GM12878 (cell line): ENCODE measurements around the gene PPP1R37. TPM values are rescaled to one million over a fixed set of nuclear protein-coding genes. Genes with fewer than 3 reads are reported as not detected.

ENCODE experiments used
- ATAC-seq: fragments of 200-7000 bp; cut with Tn5 transposase; 3 replicates; pipeline ENCODE4 v1.9.1; 2020; ENCODE audit warnings: mild to moderate bottlenecking, moderate library complexity
- BruUV-seq: library from RNA; stranded (reverse); fragments of 400-500 nt; replicated peaks from 2 replicates; lab custom pipeline; 2021; lab: Mats Ljungman, UMichigan
- CTCF ChIA-PET: fragments of 300-600 bp; sonication (Branson Sonifier 250); formaldehyde crosslinking; extraction: SDS; loops from one replicate; lab custom pipeline; 2021; ENCODE audit warnings: inconsistent platforms; lab: Yijun Ruan, JAX
- POLR2A ChIA-PET: fragments of 350-600 bp; formaldehyde crosslinking; extraction: SDS; loops from one replicate; lab custom pipeline; 2021; ENCODE audit warnings: inconsistent platforms; lab: Charles Lee
- RAD21 ChIA-PET: fragments of 300-600 bp; sonication (Branson Sonifier 250); formaldehyde crosslinking; loops from one replicate; lab custom pipeline; 2023; ENCODE audit warnings: antibody characterized with exemption; ENCODE audit not compliant: unreplicated experiment; lab: Charles Lee
- SMC1A ChIA-PET: fragments of 300-600 bp; sonication (Branson Sonifier 250); formaldehyde crosslinking; loops from one replicate; lab custom pipeline; 2023; ENCODE audit not compliant: unreplicated experiment, uncharacterized antibody; lab: Charles Lee
- DNase-seq: peaks from one replicate; pipeline ENCODE4 v3.0.0-alpha.2; 2011; ENCODE audit warnings: low read depth, low spot score
- FAIRE-seq: peaks from 3 replicates; lab custom pipeline; 2011; peaks lifted over from hg19 to GRCh38; lab: Jason Lieb, UNC
- H2AFZ ChIP-seq: 2 replicates; pipeline ENCODE4 v1.6.0; 2011; ENCODE audit warnings: low read depth, low read length, control low read depth; ENCODE audit not compliant: control insufficient read depth
- H3K27ac ChIP-seq: 2 replicates; pipeline ENCODE4 v1.5.1; 2011; ENCODE audit warnings: control low read depth; ENCODE audit not compliant: control insufficient read depth, insufficient read depth
- H3K27me3 ChIP-seq, 2 experiments: replicated peaks in 1 of 2; 2 replicates each; pipeline versions ENCODE4 v1.6.0 to v1.6.1; 2011; ENCODE audit warnings: low read length in 1 of 2; ENCODE audit not compliant: control insufficient read depth in 2 of 2, insufficient read depth in 2 of 2
- H3K36me3 ChIP-seq, 2 experiments: 2 replicates each; pipeline ENCODE4 v1.5.1; 2011; ENCODE audit warnings: low read length in 1 of 2; ENCODE audit not compliant: control insufficient read depth in 2 of 2, insufficient read depth in 2 of 2
- H3K4me1 ChIP-seq: 2 replicates; pipeline ENCODE4 v1.6.1; 2011; ENCODE audit warnings: mild to moderate bottlenecking, low read length, moderate library complexity, mixed read lengths; ENCODE audit not compliant: control insufficient read depth, insufficient read depth
- H3K4me2 ChIP-seq: 2 replicates; pipeline ENCODE4 v1.6.0; 2011; ENCODE audit warnings: control low read depth; ENCODE audit not compliant: control insufficient read depth, insufficient read depth
- H3K4me3 ChIP-seq: fragments of 200-600 bp; sonication (generic); 2 replicates; pipeline ENCODE4 v1.5.1; 2016
- H3K79me2 ChIP-seq: 2 replicates; pipeline ENCODE4 v1.6.0; 2011; ENCODE audit warnings: low read length; ENCODE audit not compliant: control insufficient read depth, insufficient read depth
- H3K9ac ChIP-seq: 2 replicates; pipeline ENCODE4 v1.8.0; 2011; ENCODE audit warnings: low read length, control low read depth, mixed read lengths; ENCODE audit not compliant: control insufficient read depth, insufficient read depth
- H3K9me3 ChIP-seq: replicated peaks from 3 replicates; pipeline ENCODE4 v1.5.1; 2011; ENCODE audit warnings: mild to moderate bottlenecking, low read length; ENCODE audit not compliant: control insufficient read depth, insufficient read depth
- H4K20me1 ChIP-seq: 2 replicates; pipeline ENCODE4 v1.6.0; 2011; ENCODE audit not compliant: control insufficient read depth, insufficient read depth
- JUNB ChIP-seq: IDR thresholded peaks from 2 replicates; pipeline ENCODE4 v1.6.1; 2016; ENCODE audit warnings: antibody characterized with exemption, mild to moderate bottlenecking
- POLR2AphosphoS5 ChIP-seq: IDR thresholded peaks from 2 replicates; pipeline ENCODE4 v1.6.1; 2011; ENCODE audit warnings: mild to moderate bottlenecking, low read length, inconsistent platforms
- SKIL ChIP-seq: fragments of 450-650 bp; IDR thresholded peaks from 2 replicates; pipeline ENCODE4 v1.6.1; 2017; ENCODE audit warnings: mild to moderate bottlenecking, low read depth, inconsistent platforms; ENCODE audit not compliant: poor library complexity, severe bottlenecking
- SPI1 ChIP-seq: IDR thresholded peaks from 2 replicates; pipeline ENCODE4 v1.6.1; 2011; ENCODE audit warnings: low read depth, mild to moderate bottlenecking, low read length, moderate library complexity, borderline replicate concordance; ENCODE audit not compliant: insufficient read depth
- WGBS: methylation state at CpG from one replicate; pipeline ENCODE4 v1.1.6; 2016; ENCODE audit warnings: low lambda C conversion rate; ENCODE audit not compliant: insufficient replicate concordance, insufficient coverage; ENCODE audit errors: missing lambda C conversion rate; 5-methylcytosine and 5-hydroxymethylcytosine counted together
- in situ Hi-C: fragments of 300-500 bp; cut with MboI; formaldehyde crosslinking; loops from 9 replicates; pipeline ENCODE4 v1.14.3; 2018; ENCODE audit warnings: mixed read lengths
- intact Hi-C: fragments of 100-400 bp; cut with micrococcal nuclease; formaldehyde crosslinking; loops from one replicate; pipeline ENCODE4 v1.14.2; 2022; ENCODE audit not compliant: unreplicated experiment
- polyA plus RNA-seq, 11 experiments: library from polyadenylated mRNA; depleted of rRNA in 4 of 11; unstranded in 6 of 11; stranded (reverse) in 5 of 11; fragments of >200 nt; fragmentation: Nextera tagmentation in 4 of 11; fragmentation: Illumina TruSeq in 1 of 11; extraction: Ambion mirVana in 4 of 11; extraction: Trizol in 1 of 11; gene quantifications; 1 replicate in 1 of 11; 2 replicates in 10 of 11; pipeline versions ENCODE4 v1.2.1 to v1.2.3, GENCODE V29; 2011 to 2016; ENCODE audit warnings: inconsistent platforms in 2 of 11, missing spikeins in 2 of 11, low read depth in 1 of 11
- total RNA-seq, 4 experiments: library from RNA; depleted of rRNA in 3 of 4; stranded (reverse); fragments of >200 nt in 3 of 4; fragmentation: Illumina TruSeq in 1 of 4; extraction: Trizol in 1 of 4; gene quantifications; 2 replicates each; pipeline versions ENCODE4 v1.2.1 to v1.2.3, GENCODE V29; 2013 to 2021

Gene PPP1R37
- total and polyA plus RNA-seq, 10 of the 15 experiments (the other 5 are each of a cell fraction or from before 2014, with no cell fraction given): 0.09 to 21.3 (median 5.1) TPM; not detected in 1

GRCh38 chr19:45166723-45167252 is 73.8 kb downstream of the PPP1R37 start:
- no peak overlapping the region for H3K4me2 ChIP-seq
- intact Hi-C loops: no loop called here
- DNase-seq: no peak
- TF ChIP-seq SPI1: no peak
- no peak for TF ChIP-seq POLR2AphosphoS5
- TF ChIP-seq JUNB: no peak
- TF ChIP-seq SKIL: no peak
- TF ChIP-seq, all 136 proteins: peak for 0
- ATAC-seq: no peak
- ChIA-PET RAD21 (interaction anchor here (1.2 kb wide), 1 partner anchor 11 kb away, joined by 3 read pairs; the partner anchor contains the start of genes BLOC1S3 and TRAPPC6A), CTCF (interaction anchor here (0.6 kb wide), 1 partner anchor 81 kb away, joined by 3 read pairs; no protein-coding TSS in a partner anchor), SMC1A (no interaction called here), POLR2A (interaction anchor here (0.9 to 1.5 kb wide), 3 partner anchors 11 to 30 kb away, joined by 3 to 4 read pairs (median 3); partner anchors contain the start of gene TRAPPC6A)
- no peak for FAIRE-seq
- Histone ChIP-seq H4K20me1 (no peaks in the 10 kb centered on the region), H3K27me3 (no peaks in the 10 kb centered on the region), H3K79me2 (no peaks in the 10 kb centered on the region), H3K9me3 (no peaks in the 10 kb centered on the region), H2AFZ (no peak overlapping the region), H3K4me3 (no peak overlapping the region), H3K4me1 (peaks cover 21% of the 10 kb centered on the region), H3K36me3 (no peaks in the 10 kb centered on the region), H3K27ac (no peak overlapping the region), H3K9ac (no peak overlapping the region)
- WGBS: 82% methylated on average over 12 of the region's 14 CpGs
- no TSS peak for BruUV-seq
- in situ Hi-C loops: no loop called here
